T-helper 2 cell treated with Interferon-gamma antibody and Interleukin-4, amounts not matched to agents 100 ng/mL and 5 ng/mL, for 36 hours (primary cell): ENCODE measurements around the gene WDR76. TPM values are rescaled to one million over a fixed set of nuclear protein-coding genes. Genes with fewer than 3 reads are reported as not detected.
"Not testable (repeated sequence)": the region's sequence is repeated elsewhere in the genome, so short reads cannot be mapped to it uniquely, and the experiment has no call there.

Experiments used
- intact Hi-C: fragments of 100-400 bp; cut with micrococcal nuclease; formaldehyde crosslinking; loops from one replicate; pipeline ENCODE4 v1.15.1; 2023
- total RNA-seq: library from RNA; stranded (reverse); gene quantifications from 2 replicates; pipeline ENCODE4 v1.2.3, GENCODE V29; 2022

WDR76 gene
- 84.3 and 86.1 TPM in 2 replicates for total RNA-seq

- intact Hi-C loops: loop anchor here (1.0 to 10.0 kb wide), 2 partner anchors 49 to 898 kb away; no protein-coding TSS in a partner anchor
Measured at GRCh38 chr15:43826508-43827341, at the start of gene WDR76. WDR76 (plus strand) TSS chr15:43827002; CDS start chr15:43827033, 31 bp downstream.

- intact Hi-C loops: loop anchor here (1.0 kb wide), 2 partner anchors 15 to 49 kb away; partner anchors contain the start of gene SERF2
Measured at GRCh38 chr15:43777267-43777914, 49.4 kb upstream of the WDR76 start.

- intact Hi-C loops: no loop called here
Measured at GRCh38 chr15:43779016-43779415, 47.8 kb upstream of the WDR76 start.

- intact Hi-C loops: no loop called here
Measured at GRCh38 chr15:43789409-43789808, 37.4 kb upstream of the WDR76 start.

GRCh38 chr15:43791993-43792760, 34.6 kb upstream of the WDR76 start, which contains the start of gene SERF2:
SERF2 (plus strand) TSS chr15:43792320; CDS start chr15:43792377, 57 bp downstream.
- intact Hi-C loops: loop anchor here (1.0 to 5.0 kb wide), 5 partner anchors 8 to 280 kb away; partner anchors contain the start of genes HYPK, MFAP1 and SERINC4

GRCh38 chr15:43792761-43793476, 33.9 kb upstream of the WDR76 start:
- intact Hi-C loops: loop anchor here (1.0 to 5.0 kb wide), 5 partner anchors 7 to 281 kb away; partner anchors contain the start of genes HYPK, MFAP1 and SERINC4

GRCh38 chr15:43793647-43794046, 33.2 kb upstream of the WDR76 start:
- intact Hi-C loops: loop anchor here (5.0 kb wide), 1 partner anchor 281 kb away; no protein-coding TSS in a partner anchor

- intact Hi-C loops: loop anchor here (5.0 kb wide), 1 partner anchor 282 kb away; no protein-coding TSS in a partner anchor
Measured at GRCh38 chr15:43794269-43795037, 32.3 kb upstream of the WDR76 start.

- intact Hi-C loops: no loop called here
Measured at GRCh38 chr15:43795197-43795596, 31.6 kb upstream of the WDR76 start.

- intact Hi-C loops: no loop called here
Measured at GRCh38 chr15:43795997-43796396, 30.8 kb upstream of the WDR76 start.

- intact Hi-C loops: no loop called here
Measured at GRCh38 chr15:43796566-43796965, 30.2 kb upstream of the WDR76 start.

- intact Hi-C loops: no loop called here
Measured at GRCh38 chr15:43799209-43799944, 27.4 kb upstream of the WDR76 start.

GRCh38 chr15:43799945-43800285, 26.9 kb upstream of the WDR76 start, which contains the start of gene SERINC4:
SERINC4 (minus strand) TSS chr15:43800220; CDS start chr15:43799986, 234 bp downstream.
- intact Hi-C loops: loop anchor here (1.0 kb wide), 2 partner anchors 8 to 24 kb away; partner anchors contain the start of genes MFAP1 and SERF2

- intact Hi-C loops: loop anchor here (1.0 kb wide), 2 partner anchors 8 to 24 kb away; partner anchors contain the start of genes MFAP1 and SERF2
Measured at GRCh38 chr15:43800286-43801141, 26.3 kb upstream of the WDR76 start, which contains the start of gene HYPK. HYPK (plus strand) TSS chr15:43800599; CDS start chr15:43800623, 24 bp downstream.

- intact Hi-C loops: not testable (repeated sequence)
Measured at GRCh38 chr15:43802676-43803075, 24.1 kb upstream of the WDR76 start.

- intact Hi-C loops: no loop called here
Measured at GRCh38 chr15:43808435-43808950, 18.3 kb upstream of the WDR76 start.

- intact Hi-C loops: no loop called here
Measured at GRCh38 chr15:43808960-43809678, 17.7 kb upstream of the WDR76 start.
